OCI-M2 (cell line): Measurements from ENCODE around the gene SEPTIN11.

Experiments
- DNase-seq: peaks from one replicate; lab custom pipeline; 2025; ENCODE audit not compliant: unreplicated experiment; lab: John Stamatoyannopoulos, UW

The SEPTIN11 gene

DNA sequence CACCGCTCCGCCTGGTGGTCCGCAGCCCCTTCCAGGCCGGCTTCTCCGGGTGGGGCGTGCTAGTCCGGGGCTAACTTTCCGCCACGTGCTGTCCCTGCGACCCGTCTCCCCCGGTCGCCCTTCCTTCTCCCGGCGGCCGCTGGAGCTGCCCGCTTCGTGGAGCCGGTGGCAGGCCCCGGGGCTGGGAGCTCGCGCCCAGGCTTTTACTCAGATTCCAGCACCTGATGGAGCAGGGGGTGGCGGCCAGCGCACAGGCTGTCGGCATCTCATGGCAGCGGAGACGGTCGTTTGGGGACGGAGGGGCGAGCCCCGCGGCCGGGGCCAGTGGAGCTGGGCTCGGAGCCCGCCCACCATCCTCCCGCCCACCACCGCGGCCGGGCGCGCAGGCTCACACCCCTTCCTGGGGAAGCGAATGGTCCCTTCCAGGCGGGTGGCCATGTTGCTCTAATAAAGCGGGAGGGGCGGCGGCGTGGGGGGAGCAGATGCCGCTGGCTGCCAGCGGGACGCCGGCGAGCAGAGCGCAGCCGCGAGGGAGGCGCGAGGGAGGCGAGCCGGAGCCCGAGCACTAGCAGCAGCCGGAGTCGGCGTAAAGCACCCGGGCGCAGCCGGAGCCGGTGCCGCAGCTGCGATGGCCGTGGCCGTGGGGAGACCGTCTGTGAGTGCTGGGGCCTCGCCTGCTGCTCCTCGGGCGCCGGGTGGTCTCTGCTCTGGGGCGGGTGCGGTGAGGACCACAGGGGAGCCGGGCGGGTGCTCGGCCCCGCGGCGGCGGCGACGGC, at the start of gene SEPTIN11:
TSS of gene SEPTIN11 (plus strand) at position 477 of the 776 bp plus-strand sequence. CDS start at position 629, 152 bp downstream.
- peak; percentile 37 for DNase-seq

GRCh38 chr4:76902233-76902890, 47.2 kb upstream of the SEPTIN11 start:
- DNase-seq = no peak

DNA sequence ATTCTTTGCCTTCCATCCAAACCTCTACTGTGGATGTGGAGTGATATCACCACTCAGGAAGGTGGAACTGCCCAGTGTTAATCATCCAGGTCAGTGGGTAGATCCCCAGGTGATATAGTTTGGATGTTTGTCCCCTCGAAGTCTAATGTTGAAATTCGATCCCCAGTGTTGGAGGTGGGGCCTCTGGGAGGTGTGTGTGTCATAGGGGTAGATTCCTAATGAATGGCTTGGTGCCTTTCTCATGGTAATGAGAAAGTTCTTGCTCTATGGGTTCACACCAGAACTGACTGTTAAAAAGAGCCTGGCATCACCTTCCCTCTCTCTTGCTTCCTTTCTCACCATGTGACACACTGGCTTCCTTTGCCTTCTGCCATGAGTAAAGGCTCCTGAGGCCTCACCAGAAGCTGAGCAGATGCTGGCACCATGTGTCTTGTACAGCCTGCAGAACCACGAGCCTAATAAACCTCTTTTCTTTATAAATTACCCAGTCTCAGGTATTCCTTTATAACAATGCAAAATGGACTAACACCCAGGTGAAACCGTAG, 44.8 kb upstream of the SEPTIN11 start:
- no peak for DNase-seq

- DNase-seq = no peak
Observed at GRCh38 chr4:76905521-76905920, 44.0 kb upstream of the SEPTIN11 start.

GRCh38 chr4:76909711-76910110, 39.8 kb upstream of the SEPTIN11 start:
- no peak for DNase-seq

- no peak for DNase-seq
Observed at GRCh38 chr4:76920715-76921114, 28.8 kb upstream of the SEPTIN11 start.

GRCh38 chr4:76923619-76924357, 25.8 kb upstream of the SEPTIN11 start:
- DNase-seq = no peak

GRCh38 chr4:76926841-76927240, 22.7 kb upstream of the SEPTIN11 start:
- no peak for DNase-seq

DNA sequence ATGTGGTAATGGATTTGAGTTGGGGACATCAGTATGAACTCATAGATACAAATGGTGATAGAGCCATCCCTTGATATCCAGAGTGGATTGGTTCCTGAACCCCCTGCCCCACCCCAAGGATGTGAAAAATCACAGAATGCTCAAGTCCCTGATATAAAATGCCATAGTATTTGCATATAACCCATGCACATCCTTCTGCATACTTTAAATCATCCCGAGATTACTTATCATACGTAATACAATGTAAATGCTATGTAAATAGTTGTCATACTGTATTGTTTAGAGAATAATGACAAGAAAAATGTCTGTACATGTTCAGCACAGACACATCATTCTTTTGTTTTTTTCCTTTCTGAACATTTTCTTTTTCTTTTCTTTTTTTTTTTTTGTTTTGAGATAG, 18.9 kb upstream of the SEPTIN11 start:
- DNase-seq = no peak

- no peak for DNase-seq
Observed at GRCh38 chr4:76931087-76931486, 18.5 kb upstream of the SEPTIN11 start.

DNA sequence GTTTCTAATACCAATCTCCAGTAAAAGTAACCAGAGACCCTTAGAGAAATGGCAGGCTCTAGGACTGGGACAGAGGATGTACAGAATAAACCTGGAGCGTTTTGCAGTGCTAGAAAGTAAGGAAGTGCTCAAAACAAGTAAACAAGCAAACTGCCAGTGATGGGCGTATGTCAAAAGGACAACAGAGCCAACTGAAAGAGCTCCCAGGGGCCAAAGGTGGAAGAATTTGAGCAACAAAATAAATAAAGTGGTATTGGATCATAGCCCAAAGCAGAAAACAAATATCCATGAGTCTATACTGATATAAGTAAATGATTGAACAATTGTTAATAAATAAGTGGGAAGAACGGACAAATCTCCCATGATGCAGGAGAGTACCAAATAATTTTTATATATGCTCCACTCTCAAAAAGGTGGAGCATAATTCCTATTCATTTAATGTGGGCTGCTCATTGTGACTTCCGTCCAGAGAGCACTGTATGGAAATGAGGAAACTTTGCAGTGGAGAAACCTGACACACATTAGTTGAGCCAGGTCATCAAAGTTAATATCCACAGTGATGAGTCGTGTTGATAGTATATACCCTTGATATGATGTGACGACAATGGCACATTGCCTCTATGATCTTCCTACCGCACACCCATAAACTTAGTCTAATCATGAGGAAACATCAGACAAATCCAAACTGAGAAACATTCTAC, 17.8 kb upstream of the SEPTIN11 start:
- no peak for DNase-seq

GRCh38 chr4:76939184-76939583, 10.4 kb upstream of the SEPTIN11 start:
- no peak for DNase-seq

- DNase-seq = no peak
Observed at GRCh38 chr4:76943129-76943620, 6.4 kb upstream of the SEPTIN11 start.

- no peak for DNase-seq
Observed at GRCh38 chr4:76943790-76944189, 5.8 kb upstream of the SEPTIN11 start.

DNA sequence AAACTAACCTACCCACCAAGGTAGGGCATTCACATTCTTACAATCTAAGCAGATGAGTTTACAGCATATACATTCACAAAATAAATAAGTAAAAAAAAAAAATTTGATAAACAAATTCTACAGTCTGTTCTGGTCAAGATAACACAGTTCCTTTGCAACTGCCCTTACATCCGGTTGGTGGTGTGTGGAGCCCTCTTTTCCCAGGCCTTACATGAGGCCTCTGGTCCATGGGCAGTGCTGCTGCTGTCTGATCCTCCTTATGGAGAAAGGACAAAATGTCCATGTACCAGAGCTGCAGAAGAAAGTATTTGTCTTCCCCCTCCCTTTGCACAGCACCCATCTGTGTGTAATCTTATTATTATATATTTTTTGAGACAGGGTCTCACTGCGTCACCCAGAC, 2.2 kb upstream of the SEPTIN11 start:
- peak; percentile 10 for DNase-seq

DNA sequence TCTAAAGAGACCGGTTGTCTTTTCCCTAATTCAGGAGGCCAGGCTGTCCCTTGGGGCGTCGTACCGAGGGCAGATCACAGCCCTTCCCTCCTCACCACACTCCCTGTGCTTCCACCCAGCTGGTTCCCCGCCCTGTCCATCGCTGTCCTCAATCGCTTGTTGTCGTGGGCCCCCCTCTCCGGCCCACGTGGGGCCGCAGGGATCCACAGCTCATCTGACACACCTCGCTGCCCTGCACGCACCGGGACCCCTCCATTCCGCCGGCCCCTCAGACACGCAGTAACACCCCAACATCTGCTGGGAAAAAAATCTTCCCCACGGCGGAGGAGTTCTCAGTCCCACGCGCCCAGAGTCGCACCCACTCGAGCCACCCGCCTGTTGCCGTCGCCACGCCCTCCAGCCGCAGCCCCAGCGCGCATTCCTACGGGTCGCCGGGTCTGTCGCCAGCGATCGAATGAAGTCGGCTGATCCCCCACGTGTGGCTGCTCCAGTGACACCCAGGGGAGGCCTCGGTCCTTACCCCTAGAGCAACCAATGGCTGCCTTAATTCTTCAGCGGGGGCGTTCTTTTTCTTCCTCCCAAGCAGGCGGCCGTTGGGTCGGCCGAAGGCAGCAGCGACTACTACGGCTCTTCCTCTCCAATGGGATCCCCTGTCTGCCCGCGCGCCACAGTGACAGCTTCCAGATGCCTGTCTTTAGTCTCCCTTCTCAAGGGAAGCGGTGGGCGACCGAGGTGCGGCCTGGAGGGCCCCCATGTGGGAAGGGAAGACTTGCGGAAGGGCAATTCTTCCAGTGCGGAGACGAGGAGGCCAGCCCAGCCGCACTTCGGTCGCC, 893 bp upstream of the SEPTIN11 start:
- DNase-seq = peak; percentile 22

DNA sequence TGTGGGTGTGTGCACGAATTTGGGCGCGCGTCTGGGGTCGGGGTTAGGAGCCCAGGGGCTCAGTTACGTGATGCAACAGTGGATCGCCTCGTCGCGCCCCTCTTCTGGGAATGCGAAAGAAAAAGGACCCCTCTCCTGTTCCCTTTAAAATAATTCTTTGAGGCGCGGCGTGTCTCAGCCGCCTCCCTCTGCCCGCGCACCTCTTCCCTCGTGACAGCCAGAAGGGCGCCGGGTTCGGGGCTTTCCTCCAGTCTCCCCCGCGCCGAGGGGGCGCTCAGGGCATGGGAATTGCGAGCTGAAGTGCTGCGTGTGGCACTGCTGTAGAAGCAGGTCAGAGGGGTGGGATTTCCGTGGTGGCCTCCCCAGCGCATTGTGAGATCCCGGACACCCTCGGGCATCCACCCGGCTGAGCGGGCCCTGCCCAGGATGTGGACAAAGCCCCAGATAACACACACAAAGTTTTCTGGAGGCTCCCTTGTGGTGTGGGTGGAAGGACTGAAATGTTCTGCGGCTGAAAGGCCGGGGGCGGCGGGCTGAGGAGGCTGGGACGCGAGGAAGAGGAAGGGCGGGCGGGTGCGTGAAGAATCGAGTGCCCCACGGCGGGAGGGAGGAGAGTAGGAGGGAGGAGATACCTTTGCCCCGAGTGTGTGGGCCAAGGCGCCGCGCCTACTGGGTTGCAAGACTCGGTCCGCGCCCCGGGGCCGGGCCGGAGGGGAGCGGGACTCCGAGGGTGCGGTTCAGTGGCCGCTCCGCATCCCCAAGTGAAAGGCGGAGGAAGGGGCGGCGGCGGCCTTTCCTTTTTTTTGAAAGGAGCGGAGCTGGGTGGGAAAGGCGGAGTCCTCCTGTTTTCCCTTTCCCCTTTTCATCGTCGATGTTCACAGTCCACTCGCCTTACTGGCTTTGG, 752 bp downstream of the SEPTIN11 start:
- DNase-seq = no peak

DNA sequence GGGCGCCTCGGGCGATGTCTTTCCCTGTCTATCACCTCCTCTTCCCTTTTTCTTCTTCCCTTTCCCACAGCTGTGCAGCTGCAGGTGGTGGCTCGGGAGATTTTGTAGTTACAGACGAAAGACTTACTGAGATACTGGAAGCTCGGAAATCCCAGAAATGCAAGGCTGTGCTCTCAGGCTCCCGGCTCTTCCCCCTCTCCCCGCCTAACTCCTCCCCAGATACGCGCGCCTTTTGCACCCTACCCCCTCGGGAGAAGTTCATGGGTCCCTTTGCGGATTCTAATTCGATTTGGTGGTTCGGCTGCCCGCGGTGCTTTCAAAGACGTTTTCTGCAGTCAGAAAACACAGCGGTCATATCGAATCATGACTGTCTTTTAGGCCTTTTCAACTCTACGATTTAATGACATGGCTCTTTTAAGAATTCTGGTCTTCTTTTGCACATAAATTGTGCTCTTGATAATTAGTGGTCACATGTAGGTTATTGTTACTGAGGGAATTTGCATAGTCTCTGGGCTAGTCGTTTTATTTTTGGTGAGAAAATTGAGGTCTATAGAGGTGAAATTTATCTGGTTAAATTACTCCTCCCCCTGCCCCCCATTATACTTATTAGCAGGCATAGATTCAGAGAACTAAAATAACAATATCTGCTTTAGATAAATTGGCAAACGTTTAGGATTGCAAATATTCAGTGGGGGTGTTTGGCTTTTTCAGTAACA, 1.6 kb downstream of the SEPTIN11 start:
- no peak for DNase-seq
